ENCODE measurements around the gene CMTR2. TPM values are rescaled to one million over a fixed set of nuclear protein-coding genes. Genes with fewer than 3 reads are reported as not detected.
"Not testable (repeated sequence)": the region's sequence is repeated elsewhere in the genome, so short reads cannot be mapped to it uniquely, and the experiment has no call there.

CMTR2 gene
- total and polyA plus RNA-seq, 2 experiments from 2014 or later = 13.9 to 38.6 TPM

DNA sequence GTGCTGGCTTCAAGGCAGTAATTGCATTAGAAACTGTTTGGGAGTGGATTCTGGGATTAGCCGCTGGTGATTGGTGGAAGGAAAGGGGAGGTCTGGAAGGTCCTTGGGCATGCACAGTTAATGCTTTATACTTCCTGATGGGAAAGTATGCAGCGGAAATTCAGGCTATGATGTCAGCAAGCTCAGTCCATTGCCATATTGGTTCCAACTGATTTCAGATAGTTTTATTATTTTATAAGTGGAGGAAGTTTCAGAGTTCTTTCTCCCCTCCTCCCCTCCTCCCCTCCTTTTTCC is 8.1 kb upstream of the CMTR2 start:
- TF ChIP-seq, protein P1, sequence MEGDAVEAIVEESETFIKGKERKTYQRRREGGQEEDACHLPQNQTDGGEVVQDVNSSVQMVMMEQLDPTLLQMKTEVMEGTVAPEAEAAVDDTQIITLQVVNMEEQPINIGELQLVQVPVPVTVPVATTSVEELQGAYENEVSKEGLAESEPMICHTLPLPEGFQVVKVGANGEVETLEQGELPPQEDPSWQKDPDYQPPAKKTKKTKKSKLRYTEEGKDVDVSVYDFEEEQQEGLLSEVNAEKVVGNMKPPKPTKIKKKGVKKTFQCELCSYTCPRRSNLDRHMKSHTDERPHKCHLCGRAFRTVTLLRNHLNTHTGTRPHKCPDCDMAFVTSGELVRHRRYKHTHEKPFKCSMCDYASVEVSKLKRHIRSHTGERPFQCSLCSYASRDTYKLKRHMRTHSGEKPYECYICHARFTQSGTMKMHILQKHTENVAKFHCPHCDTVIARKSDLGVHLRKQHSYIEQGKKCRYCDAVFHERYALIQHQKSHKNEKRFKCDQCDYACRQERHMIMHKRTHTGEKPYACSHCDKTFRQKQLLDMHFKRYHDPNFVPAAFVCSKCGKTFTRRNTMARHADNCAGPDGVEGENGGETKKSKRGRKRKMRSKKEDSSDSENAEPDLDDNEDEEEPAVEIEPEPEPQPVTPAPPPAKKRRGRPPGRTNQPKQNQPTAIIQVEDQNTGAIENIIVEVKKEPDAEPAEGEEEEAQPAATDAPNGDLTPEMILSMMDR (IDR thresholded peaks at IDR 0.05; ENCODE audit: low read depth, low read length) = no peak
- Histone ChIP-seq H3K4me3 (no peak overlapping the region), H3K27me3 (no peaks in the 10 kb centered on the region), H3K36me3 (no peaks in the 10 kb centered on the region), H3K27ac (no peak overlapping the region), H3K9me3 (ENCODE audit: low read depth) (no peaks in the 10 kb centered on the region), H3K4me1 (ENCODE audit: low read depth) (no peaks in the 10 kb centered on the region)
- peak in 1 of 2 donors; percentile 14 for DNase-seq (ENCODE audit: low read depth in 1 of 2, low spot score in 1 of 2)

DNA sequence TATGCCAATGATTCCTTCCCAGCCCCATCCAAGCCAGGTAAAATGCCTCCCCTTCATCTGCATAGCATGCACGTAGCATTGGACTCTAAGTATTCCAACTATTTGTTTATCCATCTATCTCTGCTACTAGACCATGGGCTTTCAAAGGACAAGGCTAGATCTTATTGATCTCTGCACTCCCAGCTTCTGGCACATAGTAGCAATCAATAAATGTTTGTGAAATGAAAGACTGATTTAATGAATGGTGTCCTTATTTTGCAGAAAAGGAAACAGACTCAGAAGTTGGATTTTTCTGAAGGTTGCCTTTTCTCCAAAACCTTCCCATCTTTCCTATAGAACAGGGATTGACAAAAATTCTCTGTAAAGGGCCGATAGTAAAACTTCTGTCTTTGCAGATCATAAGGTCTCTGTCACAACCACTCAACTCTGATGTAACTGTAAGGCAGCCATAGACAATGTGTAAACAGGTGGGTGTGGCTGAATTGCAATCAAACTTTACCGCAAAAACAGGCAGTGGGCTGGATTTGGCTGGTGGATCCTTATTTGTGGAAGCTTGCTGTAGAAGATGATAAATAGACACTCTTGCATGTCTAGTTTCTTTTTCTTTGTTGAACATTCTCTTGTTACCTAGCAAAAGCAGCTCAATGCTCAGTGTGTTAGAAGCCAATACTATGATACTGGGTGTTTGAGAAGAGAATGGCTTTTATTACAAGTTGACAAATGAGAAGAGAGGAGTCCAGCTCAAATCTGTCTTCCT is 7.6 kb upstream of the CMTR2 start:
- Histone ChIP-seq H3K36me3 (no peaks in the 10 kb centered on the region), H3K27ac (no peak overlapping the region), H3K9me3 (ENCODE audit: low read depth) (no peaks in the 10 kb centered on the region), H3K27me3 (no peaks in the 10 kb centered on the region), H3K4me3 (no peak overlapping the region), H3K4me1 (ENCODE audit: low read depth) (no peaks in the 10 kb centered on the region)
- TF ChIP-seq, protein P1 (IDR thresholded peaks at IDR 0.05; ENCODE audit: low read depth, low read length) = no peak
- no peak for DNase-seq (ENCODE audit: low read depth in 1 of 2, low spot score in 1 of 2)

DNA sequence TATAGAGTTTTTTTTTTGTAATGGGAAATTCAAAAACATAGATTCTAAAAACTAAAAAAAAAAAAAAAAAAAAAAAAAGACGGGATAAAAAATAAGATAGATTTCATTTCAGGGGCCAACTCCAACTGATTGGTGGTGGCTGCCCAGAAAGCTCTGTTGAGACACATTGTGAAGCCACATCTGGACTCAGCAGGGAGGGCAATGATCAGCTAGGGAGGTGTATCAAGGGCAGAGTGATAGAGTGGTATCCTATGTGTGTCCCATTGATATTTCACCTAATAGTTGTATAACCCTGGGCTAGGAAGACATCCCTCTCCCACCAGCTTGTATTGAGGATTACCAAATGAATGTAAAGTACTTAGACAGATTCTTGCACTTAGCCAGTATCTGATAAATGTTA is 6.7 kb upstream of the CMTR2 start:
- DNase-seq (ENCODE audit: low read depth in 1 of 2, low spot score in 1 of 2) = no peak
- H3K27ac ChIP-seq = no peak overlapping the region
- no peaks in the 10 kb centered on the region for H3K27me3 ChIP-seq
- H3K4me3 ChIP-seq = no peak overlapping the region
- TF ChIP-seq, protein P1 (IDR thresholded peaks at IDR 0.05; ENCODE audit: low read depth, low read length) = no peak
- H3K4me1 ChIP-seq (ENCODE audit: low read depth) = no peaks in the 10 kb centered on the region
- H3K9me3 ChIP-seq (ENCODE audit: low read depth) = no peaks in the 10 kb centered on the region
- H3K36me3 ChIP-seq = no peaks in the 10 kb centered on the region

DNA sequence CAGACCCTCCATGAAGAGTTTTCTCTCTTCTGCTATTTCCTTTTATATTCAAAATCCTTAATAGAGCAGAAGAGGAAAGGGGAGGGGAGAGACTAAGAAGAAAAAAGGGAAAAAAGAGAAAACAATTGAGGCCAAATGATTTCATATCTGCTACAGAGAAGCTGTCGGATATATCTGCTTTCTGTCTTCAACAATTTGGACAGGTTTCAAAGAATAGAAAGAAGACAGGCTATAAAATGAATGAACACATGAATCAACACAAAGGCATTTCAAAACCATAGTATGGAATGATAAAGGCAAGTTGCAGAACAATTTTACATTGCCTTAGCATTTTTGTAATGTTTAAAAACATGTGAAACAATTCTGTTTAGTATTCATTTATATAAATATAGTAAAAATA is 4.7 kb upstream of the CMTR2 start:
- no peaks in the 10 kb centered on the region for H3K9me3 ChIP-seq (ENCODE audit: low read depth)
- no peaks in the 10 kb centered on the region for H3K4me1 ChIP-seq (ENCODE audit: low read depth)
- TF ChIP-seq, protein P1 (IDR thresholded peaks at IDR 0.05; ENCODE audit: low read depth, low read length) = no peak
- H3K27me3 ChIP-seq = no peaks in the 10 kb centered on the region
- no peak overlapping the region for H3K4me3 ChIP-seq
- peak in 1 of 2 donors; percentile 55 for DNase-seq (ENCODE audit: low read depth in 1 of 2, low spot score in 1 of 2)
- no peaks in the 10 kb centered on the region for H3K36me3 ChIP-seq
- no peak overlapping the region for H3K27ac ChIP-seq

DNA sequence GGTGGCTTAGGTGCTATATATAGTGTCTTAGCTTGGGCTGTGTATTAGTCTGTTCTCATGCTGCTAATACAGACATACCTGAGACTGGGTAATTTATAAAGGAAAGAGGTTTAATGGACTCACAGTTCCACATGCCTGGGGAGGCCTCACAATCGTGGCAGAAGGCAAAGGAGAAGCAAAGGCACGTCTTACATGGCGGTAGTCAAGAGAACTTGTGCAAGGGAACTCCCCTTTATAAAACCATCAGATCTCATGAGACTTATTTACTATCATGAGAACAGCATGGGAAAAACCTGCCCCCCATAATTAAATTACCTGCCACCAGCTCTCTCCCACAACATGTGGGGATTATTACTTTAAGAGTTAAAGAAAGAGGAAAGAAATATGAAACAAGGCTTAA is 2.9 kb upstream of the CMTR2 start:
- H3K4me1 ChIP-seq (ENCODE audit: low read depth); H3K36me3 ChIP-seq; H3K27me3 ChIP-seq; H3K9me3 ChIP-seq (ENCODE audit: low read depth); H3K4me3 ChIP-seq; H3K27ac ChIP-seq; DNase-seq (ENCODE audit: low read depth in 1 of 2, low spot score in 1 of 2): not testable (repeated sequence)

DNA sequence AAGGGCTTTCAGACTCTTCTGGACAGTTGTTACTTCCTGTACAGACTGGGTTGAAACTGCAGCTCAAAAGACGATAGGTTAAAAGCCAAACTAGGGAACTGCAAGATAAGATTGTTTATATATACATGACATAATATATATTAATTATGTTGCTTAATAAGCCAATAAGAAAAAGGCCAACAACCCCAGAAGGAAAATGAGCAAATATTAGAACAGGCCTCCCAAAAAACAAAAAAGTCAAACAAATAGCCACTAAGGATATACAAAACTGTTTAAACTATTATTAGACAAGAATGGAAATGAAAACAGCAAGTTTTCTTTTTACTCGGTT is 495 bp upstream of the CMTR2 start:
- TF ChIP-seq, protein P1 (IDR thresholded peaks at IDR 0.05; ENCODE audit: low read depth, low read length) = no peak
- Histone ChIP-seq H3K27ac (peak overlapping the region; percentile 93), H3K9me3 (ENCODE audit: low read depth) (no peaks in the 10 kb centered on the region), H3K36me3 (peaks cover 9% of the 10 kb centered on the region), H3K27me3 (no peaks in the 10 kb centered on the region), H3K4me3 (peak overlapping the region; percentile 57), H3K4me1 (ENCODE audit: low read depth) (no peaks in the 10 kb centered on the region)
- DNase-seq (ENCODE audit: low read depth in 1 of 2, low spot score in 1 of 2) = no peak
